Raji (cell line): Measurements from ENCODE around the gene PPID.
A peak's percentile ranks its signal among the peaks of the same experiment; 100 is the strongest.

ENCODE experiments used
- POLR2A ChIP-seq: IDR thresholded peaks from 2 replicates; pipeline ENCODE4 v1.6.1; 2011; ENCODE audit warnings: low read depth, low read length, control low read depth; ENCODE audit not compliant: insufficient read depth

The PPID gene

DNA sequence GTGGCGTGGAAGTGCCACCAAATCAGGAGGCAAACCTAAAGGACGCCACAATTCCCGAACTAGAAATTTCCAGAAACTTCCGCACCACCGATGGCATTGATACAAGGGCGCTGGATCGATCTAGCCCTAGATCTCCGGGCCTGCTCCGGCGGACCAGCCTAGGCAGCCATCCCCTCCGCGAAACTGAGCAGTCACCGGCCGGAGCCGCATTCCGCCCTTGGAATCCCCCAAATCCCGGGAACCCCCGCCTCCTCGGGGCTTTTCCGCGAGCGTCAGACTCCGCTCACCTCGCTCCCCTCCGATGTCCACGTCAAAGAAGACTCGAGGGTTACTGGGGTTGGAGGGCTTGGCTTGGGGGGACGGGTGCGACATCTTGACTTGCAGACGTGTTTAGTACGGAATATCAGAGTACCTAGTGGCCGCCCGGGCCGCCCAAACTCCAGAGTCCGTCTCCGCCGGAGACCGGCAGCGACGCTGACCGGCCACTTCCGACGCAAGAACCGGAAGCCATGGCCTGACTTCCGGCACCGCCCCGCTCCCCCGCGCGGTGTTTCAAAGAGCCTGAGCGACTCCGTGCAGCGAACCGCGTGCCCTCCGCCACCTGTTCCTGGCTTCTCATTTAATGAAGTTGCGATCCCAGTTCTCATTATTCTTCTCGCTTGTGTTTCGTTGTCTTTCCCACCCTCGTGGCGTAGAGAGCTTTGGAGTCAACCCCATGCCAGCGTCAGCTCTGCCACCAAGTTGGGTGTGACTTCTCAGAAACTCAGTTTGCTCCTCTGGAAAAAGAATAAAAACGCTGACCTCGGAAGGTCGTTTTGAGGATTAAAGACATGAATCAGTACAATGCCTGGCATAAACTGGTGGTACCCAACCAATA, at the start of gene PPID:
TSS of gene PPID (minus strand) at position 480 of the 877 bp plus-strand sequence. CDS start at position 372, 108 bp downstream.
- TF ChIP-seq POLR2A: peak; percentile 59

DNA sequence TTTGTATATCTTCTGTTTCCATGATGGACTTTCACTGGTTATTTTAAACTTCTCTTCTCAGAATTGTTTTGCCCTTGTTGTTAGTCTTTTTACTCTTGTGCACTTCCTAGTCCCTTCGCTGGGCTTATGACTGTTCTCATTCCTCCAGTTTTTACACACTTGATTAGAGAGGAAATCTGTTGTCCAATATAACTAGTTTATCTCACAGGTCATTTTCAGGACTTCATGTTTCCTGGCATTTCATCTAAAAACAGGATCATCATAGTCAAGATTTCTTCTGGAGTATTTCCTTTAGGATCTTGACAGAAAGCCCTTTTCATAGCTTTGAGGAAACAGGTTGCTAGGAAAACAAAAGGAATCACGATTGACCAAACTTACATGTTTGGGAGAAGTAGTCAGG, 48.6 kb upstream of the PPID start:
- no peak for TF ChIP-seq POLR2A

DNA sequence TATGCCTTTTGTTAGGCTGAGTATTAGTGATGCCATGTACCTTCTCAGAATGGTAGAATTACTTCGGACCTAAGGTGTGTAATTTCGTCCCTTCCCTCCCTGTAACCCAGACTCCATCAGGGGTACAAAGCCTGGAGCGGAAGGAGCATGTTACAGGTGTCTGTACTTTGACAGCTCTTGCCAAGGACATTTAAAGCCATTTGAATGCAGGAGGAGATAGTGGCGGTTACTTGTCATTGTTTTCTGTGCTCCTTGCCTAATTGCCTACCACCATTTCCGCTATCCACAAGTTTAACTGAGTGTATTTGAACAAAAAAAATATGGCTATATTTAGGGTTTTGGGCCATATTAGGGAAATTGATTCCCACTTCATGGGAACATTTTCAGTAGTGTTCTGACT, 47.5 kb upstream of the PPID start:
- no peak for TF ChIP-seq POLR2A

DNA sequence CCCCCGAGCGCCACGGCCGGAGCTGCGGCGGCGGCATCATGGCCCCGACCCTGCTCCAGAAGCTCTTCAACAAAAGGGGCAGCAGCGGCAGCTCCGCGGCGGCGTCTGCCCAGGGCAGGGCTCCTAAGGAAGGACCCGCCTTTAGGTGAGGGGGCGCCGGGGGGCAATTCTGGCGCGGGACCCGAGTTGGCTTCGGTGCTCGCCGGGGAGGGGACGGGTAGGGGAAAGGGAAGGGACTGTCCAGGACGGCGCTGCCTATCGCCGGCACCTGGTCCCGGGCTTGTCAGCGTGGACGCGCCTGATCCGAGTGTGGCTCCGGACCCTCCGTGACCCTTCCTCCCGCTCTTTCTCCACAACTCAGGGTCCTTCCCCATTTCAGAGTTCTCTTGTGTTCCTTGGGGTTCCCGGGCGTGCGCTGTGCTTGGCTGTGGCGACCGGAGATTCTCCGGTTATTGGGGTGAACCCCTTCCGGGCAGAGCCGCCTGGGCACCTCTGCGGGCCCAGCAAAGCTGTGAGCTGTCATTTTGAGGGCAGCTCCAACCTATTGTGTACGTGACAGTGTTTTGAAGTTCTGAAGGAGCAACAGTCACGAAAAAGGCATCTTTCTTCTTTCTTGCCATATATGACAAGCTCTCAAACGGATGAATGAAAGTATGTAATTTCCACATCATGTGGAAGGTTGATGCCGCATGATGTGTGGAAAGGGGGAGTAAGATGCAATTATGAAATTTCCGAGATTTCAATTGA, 46.2 kb upstream of the PPID start:
- TF ChIP-seq POLR2A: no peak

DNA sequence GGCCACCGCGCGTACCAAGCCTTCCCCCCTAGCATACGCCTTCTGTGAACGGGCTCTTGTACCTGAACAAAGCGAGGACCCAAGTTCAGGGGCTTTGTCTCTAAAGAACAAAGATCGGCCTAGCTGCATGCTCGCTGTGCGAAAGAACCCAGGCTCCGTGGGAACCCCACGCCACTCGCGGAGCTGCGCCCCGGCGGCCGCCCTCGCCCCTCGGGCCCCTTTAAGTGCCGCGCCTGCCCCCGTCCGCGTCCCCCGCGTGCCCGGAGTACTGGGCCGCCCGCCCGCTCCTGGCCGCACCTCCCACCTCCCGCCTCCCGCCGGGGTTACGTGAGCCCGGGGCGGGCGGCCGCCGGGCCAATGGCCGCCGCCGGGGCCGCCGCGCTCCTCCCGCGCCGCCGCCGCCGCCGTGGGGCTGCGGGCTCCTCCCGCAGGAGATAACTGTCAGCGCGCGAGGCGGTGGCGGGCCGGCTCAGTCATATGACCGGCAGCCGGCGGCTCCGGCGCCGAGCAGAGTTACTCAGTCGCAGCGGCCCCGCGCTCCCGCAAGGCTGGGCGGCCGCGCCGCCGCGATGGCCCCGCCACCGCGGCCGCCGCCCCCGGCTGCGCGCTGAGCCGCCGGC, 45.5 kb upstream of the PPID start, which contains the start of gene FNIP2:
TSS of gene FNIP2 (plus strand) at position 472 of the 620 bp plus-strand sequence. CDS start 187 bp downstream, outside the sequence.
- no peak for TF ChIP-seq POLR2A

DNA sequence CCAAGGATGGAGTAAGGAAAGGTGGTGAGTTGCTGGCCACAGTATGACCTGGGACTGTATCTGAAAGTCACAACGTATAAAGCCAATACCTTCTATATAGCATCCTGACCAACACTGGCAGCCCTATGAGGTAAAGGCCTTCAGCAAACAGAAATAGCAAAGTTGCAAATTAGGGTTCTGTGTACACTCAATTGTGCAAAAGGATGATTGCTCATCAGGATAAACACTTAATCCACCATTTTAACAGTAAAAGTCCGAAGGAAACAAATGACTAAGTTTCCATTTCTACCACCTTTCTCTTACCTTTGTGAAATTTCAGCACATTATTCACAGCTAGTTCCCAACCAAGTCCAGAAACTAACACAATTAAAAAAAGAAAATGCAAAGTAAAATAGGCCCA, 44.3 kb upstream of the PPID start:
- TF ChIP-seq POLR2A: no peak

DNA sequence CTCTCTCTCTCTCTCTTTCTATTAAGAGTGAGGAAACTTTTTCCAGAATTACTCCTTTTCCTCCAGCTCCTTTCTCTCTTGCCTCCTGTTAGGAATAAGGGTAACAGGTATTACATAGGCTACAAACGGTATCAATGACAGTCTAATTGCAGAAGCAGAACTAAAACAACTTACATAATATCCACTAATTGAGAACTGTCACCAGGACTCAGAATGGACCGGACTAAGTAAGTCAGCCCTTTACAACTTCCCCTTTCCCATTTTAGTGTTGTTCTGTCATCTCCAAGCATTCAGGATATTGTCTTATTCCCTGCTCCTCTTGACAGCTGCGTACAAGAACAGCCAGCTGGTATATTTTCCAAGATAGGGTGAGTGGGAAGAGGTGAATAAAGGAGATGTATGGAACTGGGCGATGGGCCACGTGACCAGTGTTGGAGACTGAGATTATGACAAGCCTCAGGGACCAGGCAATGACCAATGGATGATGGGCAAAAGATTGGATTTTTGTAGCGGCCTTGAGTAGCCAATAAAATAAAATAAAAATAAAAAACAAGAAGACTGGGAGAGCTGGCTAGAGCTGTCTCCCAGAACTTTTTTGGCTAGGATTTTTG, 43.3 kb upstream of the PPID start:
- no peak for TF ChIP-seq POLR2A

DNA sequence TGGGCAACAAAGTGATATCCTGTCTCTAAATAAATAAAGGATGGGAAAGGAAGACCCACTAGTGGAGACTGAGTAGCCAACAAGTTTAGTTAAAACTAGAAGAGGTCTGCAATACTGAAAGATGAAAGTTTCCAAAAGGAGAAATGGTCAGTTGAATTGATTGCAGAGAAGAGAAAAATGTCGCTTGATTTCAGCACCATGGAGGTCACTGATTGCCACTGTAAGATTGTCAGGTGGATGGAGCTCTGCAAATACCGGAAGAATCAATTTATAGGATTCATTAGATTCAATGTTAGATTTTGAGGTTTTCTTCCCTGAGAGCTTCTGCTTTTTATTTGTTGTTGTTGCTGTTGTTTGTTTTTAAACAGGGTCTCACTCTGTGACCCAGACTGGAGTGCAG, 40.3 kb upstream of the PPID start:
- no peak for TF ChIP-seq POLR2A

DNA sequence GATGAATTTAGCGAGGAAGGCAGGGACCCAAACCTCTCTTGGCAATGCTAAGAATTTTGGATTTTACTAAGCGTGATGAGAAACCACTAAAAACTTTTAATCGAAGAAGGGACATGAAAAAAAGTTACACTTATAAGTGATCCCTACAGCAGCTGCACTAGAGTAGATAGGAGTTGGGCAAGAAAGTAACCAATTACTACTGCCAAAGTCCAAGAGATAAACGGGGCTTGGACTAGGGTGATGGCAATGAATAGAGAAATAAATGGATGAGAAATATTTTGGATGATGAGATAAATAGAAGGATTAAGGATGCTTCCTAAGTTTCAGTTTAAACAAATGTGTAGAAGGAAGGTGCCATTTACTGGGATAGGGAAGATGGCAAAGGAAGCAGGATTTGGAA, 39.4 kb upstream of the PPID start:
- no peak for TF ChIP-seq POLR2A

DNA sequence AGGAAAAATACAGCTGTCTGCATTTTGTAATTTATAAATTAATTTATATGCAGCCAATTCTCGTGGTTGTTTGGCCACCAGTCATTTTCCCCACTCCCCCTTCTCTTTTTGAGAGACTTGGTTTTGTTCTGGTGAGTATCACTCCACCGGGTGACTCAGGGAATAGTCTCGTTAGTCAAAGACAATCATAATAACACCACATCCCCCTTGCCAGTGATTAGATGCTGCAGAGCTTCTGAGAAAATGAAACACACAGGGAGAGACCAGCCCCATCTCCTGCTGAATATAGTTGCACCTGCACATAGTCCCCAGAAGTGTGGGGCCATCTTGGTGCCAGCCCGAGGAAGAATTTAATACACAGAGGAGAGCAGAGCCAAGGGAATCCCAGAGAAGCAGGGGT, 37.7 kb upstream of the PPID start:
- TF ChIP-seq POLR2A: no peak

DNA sequence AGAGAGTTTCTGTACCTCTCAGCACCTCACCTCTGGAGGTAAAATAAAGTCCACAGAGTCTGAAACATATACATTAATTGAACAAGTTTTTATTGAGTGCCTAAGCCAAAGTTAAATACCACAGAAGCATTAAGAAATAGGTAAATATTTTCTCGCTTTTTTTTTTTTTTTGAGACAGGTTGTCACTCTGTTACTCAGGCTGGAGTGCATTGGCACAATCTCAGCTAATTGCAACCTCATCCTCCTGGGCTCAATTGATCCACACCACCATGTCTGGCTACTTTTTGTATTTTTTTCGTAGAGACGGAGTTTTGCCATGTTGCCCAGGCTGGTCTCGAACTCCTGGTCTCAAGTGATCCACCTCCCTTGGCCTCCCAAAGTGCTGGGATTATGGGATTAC, 35.5 kb upstream of the PPID start:
- TF ChIP-seq POLR2A: no peak

DNA sequence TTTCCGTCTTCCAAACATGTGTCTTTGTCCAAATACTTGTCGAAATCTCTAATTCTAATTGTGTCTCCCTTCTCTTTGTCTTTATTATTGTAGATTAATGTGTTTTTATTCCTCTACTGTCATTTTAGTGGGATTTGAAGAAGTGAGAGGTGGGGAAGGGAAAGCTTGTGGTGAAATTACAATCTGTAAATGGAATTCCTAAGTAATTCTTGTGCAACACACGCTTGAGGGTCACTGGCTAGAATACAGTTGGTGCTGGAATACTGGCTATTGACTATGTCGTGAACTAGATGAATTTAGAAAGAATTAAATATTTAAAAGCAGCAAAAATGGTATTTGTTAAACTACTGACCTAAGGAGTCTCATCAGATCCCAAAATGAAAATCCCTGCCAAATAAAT, 34.9 kb upstream of the PPID start:
- TF ChIP-seq POLR2A: no peak

DNA sequence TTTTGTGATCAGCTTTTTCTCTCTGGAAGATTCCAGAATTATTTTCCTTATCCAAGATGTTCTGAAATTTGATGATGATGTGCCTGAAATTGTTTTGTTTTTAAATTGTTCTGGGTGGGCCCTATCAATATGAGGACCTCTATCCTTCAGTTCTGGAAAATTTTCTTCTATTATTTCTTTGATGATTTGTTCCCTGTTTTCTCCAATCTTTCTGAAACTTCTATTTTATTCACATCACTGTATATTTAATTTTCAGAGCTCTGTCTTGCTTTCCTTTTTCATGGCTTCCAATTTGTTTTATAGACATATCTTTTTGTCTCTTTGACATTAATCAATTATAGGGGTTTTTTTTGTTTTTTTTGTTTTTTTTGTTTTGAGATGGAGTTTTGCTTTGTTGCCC, 33.4 kb upstream of the PPID start:
- TF ChIP-seq POLR2A: no peak

DNA sequence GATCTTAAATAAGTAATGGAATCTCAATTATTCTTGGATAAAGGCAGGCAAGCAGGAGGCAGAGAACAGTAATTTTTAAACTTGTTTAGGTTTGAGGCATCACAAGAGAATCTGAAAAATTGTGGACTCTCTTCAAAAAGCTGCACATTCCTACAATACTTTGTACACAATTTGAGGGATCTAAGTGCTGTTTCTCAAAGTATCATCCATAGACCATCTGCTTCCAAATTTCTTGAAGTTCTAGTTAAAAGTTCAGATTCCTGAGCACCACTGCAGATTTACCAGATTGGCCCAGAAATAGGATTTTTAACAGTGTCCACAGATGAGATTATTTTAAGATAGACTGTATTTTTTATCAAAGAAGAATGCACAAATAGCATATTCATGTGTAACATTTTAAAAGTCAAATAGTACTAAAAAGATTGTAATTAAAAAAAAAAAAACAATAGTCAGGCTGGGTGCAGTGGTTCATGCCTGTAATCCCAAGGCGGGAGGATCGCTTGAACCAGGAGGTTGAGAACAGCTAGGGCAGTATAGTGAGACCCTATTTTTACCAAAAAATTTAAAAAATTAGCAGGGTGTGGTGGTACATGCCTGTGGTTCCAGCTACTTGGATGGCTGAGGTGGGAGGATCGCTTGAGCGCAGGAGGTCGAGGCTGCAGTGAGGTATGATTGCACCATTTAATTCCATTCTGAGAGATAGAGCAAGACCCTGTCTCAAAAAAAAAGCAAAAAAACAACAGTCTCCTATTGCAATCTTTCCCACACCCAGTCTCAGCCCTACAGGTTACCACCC, 31.4 kb upstream of the PPID start:
- no peak for TF ChIP-seq POLR2A
